ENCODE measurements around the gene HIC1.

Gene HIC1

DNA sequence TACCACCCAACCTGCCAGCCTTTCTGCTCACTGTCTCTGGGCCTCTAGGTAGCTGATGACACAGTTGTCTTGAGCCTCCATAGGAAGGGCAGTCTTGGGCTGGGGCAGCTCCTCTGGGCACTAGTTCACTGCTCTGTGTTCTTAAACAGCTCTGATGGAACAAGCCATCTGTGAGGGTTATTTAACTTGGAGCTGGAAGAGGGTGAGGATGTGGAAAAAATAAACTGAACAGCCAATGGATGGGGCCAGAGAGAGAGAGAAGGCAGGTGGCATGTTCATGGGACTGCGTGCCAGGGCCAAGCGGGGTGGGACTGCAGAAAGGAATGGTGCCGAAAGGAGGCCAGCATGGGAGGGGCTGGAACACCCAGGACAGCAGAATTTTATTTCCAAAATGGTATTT is 52.6 kb downstream of the HIC1 start:
- DNase-seq: no peak

DNA sequence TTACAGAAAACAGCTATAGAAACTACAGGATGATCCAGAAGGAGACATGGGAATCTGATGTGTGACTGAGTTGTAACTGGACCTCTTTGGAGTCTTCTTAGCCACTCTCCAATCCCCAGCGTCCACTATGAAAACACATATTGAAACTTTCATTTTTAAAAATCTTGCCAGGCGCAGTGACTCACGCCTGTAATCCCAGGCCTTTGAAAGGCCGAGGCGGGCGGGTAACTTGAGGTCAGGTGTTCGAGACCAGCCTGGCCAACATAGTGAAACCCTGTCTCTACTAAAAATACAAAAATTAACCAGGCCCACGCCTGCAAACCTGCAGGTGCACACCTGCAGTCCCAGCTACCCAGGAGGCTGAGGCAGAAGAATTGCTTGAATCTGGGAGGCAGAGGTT is 53.3 kb downstream of the HIC1 start:
- no peak for DNase-seq

GRCh38 chr17:2110436-2110835 is 55.5 kb downstream of the HIC1 start:
- no peak for DNase-seq

DNA sequence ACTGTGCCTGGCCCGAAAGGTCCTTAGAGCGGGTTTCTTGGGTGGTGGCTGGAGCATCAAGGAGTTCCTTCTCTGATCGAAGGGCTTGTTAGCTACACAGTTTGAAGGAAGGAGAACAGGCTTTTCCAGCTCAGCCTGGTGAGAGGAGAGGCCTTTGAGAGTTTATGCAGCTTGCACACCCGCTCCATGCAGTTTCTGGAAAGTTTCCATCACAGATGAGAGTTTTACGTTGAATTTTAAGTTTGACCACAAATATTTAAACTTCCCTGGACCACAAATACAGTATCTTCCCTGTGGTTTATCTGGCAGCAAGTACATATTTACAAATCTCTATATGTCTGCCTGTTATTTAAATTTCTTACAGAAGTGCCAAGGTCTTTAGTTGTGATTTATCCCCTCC is 56.8 kb downstream of the HIC1 start:
- DNase-seq: no peak
